GM19468 (cell line): ENCODE data around the gene MED12L.
A peak's percentile ranks its signal among the peaks of the same experiment; 100 is the strongest.
"Not testable (repeated sequence)": the region's sequence is repeated elsewhere in the genome, so short reads cannot be mapped to it uniquely, and the experiment has no call there.

Experiments used
- ATAC-seq: cut with Tn5 transposase; IDR thresholded peaks from one replicate; pipeline ENCODE4 v1.9.1; 2021; ENCODE audit warnings: mild to moderate bottlenecking, moderate library complexity, moderate number of reproducible peaks; ENCODE audit not compliant: unreplicated experiment; ENCODE audit errors: extremely low read depth

Gene MED12L

DNA sequence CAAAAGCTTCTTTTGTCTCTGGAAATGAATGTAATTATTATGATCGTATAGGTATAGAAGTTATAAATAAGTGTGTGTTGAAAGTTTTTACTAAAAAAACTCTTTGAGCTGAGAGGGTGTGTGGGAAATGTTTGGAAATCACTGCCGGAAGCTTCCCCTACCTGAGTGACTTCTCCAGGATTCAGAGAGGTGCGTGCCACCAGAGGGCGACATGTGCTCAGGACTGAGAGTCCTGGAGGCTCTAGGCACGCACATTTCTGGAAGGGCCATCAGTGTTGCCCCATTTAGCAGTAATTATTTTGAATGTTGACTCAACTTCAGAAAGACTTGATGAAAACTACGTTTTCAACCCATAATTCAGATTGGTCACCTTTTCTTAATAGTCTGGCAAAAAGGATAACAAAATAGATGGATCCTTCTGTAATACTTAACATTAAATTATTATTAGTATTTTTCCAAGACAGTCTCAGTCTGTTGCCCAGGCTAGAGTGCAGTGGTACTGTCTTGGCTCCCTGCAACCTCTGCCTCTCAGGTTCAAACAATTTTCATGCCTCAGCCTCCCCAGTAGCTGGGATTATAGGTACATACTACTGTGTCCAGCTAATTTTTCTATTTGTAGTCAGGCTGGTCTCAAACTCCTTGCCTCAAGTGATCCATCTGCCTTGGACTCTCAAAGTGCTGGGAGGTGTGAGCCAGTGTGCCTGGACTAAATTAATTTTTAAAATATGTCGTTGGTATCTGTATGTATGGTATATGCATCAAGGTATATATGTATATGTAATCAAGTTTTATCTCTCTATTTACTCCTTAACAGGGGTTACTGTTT lies 83.0 kb downstream of the MED12L start:
- no peak for ATAC-seq

DNA sequence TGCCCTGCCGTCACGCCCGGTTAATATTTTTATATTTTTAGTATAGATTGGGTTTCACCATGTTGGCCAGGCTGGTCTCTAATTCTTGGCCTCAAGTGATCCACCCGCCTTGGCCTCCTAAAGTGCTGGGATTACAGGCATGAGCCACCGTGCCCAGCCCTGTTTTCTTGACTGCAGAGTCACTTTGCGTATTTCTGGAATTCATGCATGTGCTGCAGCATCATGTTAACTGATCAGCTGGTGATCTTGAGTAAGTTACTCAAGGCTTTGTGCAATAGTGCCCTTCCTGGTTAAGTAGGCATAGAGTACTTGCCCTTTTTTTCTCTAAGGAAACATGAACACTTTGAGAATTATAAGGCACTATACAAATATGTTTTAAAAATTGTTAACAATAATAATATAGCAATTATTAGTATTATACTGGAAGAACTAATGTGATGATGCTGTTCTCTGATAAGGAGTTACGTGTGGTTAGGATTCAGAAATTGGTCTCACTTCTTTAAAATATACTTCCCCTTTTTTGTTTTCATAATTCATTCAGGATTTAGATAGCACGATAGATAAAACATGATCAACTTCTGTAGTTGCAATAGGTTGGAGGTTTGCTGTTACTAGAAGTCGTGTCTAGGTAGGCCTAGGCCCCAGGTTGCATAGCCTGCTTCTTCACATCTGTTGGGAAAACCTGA lies 83.9 kb downstream of the MED12L start:
- ATAC-seq: peak; percentile 29

DNA sequence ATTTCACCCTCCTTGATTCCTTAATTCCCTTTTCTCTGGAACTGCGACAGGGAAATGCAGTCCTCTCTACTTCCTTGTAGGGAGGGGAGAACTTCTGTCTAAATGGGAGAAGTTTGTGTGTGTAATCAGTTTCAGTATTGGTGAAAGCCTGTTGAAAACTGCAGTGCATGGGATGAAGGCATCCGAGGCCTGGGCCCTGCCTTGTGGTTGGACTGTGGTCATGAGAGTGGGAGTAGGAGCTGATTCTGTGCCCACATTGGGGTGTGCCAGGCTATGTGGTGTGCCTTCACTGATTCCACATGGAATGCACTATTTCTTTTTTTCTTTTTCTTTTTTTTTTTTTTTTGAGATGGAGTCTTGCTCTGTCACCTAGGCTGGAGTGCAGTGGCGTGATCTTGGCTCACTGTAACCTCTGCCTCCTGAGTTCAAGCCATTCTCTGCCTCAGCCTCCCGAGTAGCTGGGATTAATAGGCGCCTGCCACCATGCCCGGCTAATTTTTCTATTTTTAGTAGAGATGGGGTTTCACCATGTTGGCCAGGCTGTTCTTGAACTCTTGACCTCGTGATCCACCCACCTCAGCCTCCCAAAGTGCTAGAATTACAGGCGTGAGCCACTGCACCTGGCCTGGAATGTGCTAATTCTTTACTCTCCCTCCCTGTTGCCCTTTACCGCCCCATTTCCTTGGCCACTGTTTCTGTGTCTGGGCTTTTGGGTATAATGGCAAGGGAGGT lies 84.7 kb downstream of the MED12L start:
- not testable (repeated sequence) for ATAC-seq

DNA sequence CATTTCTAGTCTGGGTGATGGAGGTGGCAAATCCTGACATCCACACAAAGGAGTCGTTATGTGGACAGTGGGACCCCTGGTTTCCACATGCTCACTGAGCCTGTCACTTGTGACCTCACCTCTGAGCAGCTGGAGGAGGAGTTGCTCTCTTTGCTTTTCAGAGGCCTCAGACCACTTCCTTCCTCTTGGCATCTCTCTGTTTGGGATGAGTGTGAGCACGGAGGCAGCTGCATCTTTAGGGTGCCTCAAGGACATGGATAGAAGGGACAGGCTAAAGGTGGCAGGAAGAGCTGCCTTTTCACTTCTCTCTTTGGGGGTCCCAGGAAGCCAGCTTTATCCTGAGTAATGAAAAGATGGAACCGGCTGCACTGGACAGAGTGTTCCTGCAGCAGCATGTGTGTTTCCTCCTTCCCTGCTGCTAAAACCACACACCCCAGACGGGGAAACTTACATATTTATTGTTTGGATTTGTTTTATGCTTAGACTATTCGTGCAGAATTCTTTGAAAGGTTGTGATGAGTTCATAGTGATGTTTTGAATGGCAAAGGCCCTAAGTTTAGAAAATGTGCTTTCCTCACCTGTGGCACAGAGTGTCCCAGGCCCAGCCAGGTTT lies 85.8 kb downstream of the MED12L start:
- peak; percentile 56 for ATAC-seq

DNA sequence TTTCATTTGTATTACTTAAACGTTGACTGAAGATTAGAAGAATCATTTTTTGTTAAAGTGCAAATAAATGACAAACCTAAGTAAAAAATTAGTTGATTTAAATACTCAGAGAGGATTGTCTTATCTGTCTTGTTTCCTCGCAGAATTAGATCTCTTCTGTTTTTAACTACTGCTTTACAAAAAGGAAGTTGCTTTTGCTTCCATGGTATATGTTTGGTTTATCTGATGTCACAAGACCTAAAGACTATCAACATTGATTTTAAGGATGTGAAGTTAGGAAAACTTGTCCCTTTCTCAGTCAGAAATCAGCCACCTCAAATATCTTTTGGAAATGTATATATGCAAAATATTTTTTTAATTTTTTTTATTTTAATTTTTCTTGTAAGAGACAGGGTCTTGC lies 88.9 kb downstream of the MED12L start:
- no peak for ATAC-seq

DNA sequence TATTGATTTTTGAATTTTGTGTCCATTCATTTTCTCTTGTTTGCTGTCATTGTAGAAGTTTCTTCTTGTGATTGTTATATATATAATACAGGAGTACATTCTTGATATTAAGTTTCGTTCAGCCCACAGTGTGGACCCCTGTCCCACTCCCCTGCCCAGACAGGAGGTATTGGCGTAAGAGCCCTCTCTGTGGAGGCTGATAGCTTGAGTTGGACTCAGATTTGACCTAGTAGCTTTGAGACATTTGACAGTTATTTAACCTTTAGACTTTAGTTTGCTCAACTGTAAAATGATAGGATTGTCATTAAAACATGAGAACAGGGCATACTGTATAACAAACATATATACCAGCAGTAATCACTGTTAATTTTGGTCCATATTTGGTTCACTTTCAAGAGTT lies 90.5 kb downstream of the MED12L start:
- no peak for ATAC-seq

DNA sequence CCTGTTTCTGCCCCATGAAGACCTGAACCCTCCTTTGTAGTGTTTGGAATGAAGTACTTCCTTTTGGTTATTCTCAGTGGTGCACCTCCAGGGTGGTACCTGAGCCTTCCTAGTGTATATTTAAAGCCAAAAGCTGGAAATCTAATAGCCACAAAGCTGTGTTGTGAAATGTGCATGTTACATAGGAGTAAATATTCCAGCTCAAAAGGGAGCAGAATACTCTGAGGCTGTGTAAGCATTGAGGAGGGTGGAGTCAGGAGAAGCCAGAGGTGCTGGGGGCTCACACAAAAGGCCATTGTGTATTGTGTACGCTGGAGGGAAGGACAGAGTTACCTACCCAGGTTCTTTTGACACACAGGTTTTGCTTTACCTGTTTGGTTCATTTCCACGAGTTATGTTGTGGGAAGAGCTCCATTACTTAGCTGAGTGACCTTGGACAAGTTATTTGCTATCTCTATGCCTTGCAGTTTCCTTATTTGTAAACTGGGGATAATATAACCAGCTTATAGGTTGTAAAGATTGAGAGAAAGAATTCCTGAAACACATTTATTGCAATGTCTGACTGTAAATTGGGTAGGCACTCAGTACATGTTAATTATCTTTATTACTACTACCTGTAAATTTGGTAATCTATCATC lies 92.9 kb downstream of the MED12L start:
- no peak for ATAC-seq

DNA sequence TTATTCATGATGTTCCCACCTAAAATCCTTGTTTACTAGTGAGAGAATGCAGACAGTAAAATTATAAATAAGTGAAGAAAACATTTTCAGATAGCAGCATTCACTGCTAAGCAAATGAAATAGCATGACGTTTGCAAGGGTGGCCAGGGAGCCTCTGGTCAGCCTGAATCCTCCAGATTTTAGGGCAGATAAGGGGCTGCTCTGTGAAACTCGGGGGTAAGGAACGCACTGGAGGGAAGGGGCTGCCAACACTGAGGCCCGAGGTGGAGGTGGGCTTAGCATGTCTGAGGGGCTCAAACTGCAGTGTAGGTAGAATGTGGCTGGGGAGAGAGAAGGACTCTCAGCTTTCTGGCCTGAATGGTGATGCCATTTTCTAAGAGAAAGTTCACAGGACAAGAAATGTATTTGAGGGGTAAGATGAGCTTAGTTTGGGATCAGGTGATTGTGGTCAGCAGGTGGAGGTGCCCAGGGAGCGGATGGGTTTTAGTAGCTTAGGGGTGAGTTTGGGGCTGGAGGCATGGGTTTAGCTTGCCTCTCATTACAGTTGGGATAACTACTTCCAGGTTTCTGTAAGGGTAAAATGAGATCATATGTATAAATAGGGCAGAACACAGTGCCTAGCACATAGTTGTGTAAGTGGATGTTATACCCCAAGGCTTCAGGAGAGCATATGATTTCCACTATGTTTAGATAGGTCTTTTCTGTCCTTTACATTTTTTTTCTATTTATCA lies 97.0 kb downstream of the MED12L start:
- ATAC-seq: no peak

DNA sequence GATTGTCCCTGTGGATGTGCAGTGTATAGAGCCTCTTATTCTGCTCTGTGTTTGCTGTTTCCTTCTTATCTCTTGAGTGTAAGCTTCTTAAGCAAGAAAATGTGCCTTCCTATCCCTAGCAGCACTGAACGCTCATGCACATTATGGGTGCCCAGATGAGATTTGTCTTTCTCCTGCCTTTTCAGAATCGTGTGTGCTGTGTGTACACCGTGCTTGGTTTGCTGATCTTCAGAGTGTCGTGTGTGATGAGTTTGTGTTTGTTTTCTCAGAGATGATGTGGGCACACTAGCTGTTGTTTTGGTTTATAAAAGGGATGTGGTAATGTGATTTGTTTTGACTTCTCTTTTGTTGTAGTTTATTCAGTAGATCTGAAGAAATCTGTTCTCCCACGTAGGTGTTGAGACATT lies 97.8 kb downstream of the MED12L start:
- ATAC-seq: no peak

DNA sequence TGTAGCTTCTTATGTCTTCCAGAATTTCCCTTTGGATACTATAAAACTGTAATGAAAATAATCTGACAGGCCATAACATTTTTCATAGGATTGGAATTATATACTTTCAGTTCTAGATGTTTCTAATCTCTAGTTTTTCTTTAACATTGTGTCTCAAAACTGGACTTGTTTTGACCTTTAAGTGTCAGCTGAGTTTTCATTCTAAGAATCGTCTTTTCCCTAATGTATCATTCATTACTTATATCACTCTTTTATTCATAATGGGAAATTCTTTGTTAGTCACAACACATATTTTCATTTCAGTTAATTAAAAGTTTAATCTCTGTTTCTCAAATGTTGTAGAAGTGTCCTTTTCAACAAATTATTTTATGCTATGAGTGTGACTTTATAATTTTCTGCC lies 105.6 kb downstream of the MED12L start:
- ATAC-seq: no peak

DNA sequence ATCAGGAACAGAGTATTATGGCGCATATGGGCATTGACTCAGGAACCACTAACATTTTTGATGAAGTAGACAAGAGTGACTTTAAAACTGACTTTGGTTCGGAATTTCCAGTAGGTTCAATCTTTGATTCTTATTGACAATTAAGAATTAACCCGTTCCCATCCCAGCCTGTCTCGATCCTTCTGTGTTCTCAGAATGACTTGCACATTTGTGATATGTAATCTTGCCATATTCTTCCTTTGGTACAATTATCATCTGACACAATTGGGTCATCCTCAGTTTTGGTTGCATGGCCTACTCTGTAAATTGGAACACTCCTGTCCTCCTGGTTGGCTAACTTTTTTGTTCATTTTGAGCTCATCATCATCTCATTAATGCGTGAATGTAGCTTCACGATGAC lies 107.1 kb downstream of the MED12L start:
- no peak for ATAC-seq

DNA sequence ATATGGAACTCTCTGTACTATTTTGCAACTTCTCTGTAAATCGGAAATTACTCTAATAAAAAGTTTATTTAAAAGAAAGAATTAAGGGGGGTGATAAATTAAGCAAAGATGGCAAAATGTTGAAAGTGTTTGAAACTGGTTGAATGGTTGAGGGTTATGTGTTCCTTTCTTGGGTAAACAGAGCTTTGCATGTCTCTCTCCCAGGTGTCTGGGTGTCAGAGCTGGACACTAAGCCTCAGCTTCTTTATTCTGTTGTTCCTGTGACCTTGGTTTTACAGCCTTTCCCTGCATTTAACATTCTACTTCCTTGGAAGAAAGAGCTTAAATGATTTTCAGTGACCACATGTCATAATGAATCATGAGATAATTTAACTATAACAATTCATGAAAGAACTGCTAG lies 110.4 kb downstream of the MED12L start:
- no peak for ATAC-seq

DNA sequence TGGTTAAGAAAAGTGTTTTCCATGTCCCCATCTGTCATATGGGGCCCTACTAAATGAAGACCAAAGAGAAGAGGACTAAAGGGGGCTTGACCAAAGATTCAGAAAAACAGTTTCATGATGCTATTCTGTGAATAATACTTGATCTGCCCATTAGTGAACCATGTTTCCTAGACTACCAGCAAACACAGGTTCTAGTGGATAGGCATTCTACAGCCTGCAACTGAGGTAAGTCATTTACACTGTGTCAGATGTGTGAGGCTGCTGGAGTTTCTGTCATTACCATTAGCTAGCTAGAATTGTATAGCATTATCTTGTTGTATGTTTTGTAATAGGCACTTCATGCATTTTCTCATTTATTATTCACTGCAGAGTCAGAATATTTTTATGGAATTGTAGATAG lies 111.0 kb downstream of the MED12L start:
- ATAC-seq: no peak

DNA sequence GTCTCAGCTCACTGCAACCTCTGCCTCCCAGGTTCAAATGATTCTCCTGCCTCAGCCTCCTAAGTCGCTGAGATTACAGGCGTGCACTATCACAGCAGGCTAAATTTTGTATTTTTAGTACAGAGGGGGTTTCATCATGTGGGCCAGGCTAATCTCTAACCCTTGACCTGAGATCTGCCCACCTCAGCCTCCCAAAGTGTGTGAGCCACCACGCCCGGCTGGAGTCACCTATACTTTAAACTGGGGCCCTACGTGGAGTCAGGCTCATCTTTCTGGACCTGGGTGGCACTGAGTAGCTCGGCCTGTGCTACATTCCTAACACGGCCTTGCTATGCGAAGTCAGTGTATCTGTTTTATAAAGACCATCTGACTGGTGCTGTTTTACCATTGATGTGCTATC lies 111.8 kb downstream of the MED12L start:
- ATAC-seq: no peak

DNA sequence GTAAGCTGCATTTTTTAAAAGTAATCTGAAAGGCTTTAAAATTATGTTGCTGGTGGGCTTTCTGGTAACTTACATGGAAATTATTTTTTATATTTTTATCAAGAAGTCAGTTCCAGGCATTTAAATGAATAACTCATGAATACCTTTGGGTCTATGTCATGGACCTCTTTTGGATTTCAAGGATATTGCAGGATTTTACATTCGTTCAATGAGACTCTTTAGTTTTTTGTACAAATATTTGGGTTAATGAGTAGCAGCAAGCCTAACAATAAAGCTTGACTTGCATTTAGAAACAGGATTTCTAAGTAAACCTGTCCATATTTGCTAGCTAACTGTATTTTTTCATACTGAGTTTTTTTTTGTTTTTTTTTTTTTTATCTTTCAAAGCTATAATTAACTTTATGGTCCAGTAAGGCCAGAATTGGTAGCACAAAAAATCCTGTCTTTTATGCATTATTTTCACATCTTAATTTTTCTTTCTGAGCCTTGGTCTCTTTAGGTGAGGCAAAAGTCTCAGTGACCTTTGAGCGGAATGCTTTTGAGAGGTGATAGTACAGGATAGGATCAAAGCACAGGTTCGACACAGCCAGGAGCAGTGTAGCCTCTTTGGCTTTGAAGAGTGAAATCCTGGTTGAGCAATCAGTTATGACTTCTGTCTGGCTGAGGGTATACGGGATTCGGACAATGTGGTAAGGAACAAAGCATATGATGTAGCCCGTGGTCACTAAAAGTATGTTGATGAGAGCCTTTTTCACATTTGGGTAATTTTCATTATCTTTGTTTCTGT lies 112.7 kb downstream of the MED12L start:
- ATAC-seq: no peak

DNA sequence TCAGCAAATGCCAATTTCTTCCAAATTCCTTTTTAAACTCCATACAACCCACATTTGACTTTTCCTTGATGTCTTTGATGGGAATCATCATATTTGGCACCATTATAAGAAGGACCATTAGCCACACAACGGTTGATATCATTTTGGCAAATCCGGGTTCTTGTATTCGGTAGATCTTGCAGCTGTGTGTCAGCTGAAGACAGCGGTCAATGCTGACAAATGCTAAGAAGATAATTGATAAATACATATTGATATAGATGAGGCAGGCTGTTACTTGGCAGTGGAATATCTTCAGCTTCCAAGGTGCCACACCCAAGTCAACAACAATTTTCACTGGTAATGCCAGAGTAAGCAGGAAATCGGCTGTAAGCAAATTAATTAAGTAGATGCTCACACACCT lies 113.4 kb downstream of the MED12L start:
- no peak for ATAC-seq

DNA sequence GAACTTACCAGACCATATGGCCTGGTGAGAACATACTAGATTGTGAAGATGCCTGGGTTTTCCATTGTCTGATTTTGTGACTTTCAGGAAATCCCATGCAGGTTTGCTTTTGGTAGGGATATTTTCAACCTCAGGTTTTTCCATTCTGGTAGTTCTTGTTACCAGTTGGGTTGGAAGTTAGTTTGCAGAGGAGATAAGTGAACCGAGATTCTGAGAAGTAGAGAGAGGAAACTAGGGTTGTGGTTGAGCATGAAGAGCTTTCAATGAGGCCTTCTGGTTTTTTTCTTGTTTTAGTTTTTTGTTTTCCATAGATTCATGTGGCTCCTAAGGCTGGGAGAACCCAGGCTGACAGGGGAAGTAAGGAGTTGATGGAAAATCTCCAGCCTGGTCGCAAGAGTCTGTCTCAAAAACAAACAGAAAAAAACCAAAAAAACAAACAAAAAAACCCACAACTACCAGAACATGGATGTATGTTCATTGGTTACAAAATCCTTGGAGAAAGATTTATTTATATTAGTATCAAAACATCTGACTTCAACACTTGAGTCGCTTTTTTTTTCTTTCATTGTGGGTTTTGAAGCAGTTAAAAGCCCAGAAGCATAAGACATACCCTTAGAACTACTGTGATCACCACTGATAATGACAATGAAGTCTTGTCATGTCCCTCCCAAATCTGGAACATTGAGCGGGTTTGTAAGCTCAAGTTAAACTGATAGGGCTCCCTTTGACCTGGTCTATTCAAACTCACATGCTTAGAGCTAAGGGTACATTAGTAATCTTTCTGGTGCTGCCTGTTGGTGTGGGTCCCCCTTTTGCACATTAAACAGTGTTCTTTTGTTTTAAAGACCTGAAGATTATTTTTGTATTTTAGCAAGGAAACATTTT lies 114.3 kb downstream of the MED12L start:
- ATAC-seq: no peak

DNA sequence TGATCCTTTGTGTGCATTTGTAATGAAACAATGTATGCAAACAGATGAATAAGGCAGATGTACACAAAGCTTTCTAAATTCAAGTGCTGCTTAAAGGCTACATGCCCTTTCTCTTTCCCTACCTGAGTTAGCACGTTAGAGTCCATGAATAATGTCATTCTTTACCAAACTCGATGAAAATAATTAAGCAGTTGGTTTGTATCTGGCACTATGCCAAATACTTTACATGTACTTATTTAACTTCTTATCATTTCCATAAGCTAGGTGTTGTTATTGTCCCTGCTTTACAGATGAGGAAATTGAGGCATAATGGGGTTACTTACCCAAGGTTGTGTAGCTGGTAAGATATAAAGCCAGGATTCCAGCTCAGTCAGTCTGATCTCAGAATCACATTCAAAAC lies 115.1 kb downstream of the MED12L start:
- no peak for ATAC-seq
